Measurements from ENCODE around the gene ASPN. TPM values are rescaled to one million over a fixed set of nuclear protein-coding genes. Genes with fewer than 3 reads are reported as not detected.

The ASPN gene
- total RNA-seq, 1 donor from 2014 or later, result 419 TPM

DNA sequence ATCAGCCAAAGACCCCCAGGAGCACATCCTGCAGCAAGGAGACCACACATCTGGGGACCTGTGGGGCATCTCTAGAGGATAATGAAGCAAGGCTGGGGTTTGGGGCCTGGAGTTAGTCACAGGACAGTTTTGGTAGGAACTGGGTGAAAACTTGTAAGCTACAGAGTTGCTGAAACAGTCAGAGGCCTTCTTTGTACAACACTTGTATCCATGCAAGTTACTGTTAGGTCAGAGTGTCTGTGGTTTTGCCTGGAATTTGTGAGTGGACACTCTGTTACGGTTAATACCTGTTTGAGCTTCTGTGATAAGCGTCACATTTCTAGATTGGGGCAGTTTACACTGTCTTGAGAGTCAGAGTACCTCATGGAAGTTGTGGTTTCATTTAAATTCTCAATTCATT, 22.6 kb upstream of the ASPN start:
- DNase-seq, result no peak

DNA sequence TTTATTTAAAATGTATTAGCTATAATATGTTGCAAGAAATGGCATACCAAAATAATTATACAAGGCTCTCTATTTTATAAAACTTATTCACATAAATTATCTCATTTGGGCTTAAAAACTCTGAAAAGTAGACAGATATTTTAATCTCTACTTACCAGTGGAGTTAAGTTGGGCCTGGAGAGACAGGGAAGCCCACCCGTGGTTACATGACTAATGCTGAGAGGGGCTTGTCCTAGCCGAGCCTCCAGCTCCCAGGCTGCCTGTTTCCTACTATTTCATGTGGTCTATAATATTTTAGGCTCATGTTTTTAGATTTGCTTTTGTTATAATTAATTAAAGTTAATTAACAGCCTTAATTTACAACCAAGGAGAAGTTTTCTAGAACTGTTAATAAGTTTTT, 20.9 kb upstream of the ASPN start:
- DNase-seq, result no peak

- DNase-seq, result peak; percentile 37
Observed at GRCh38 chr9:92501671-92502393, 19.5 kb upstream of the ASPN start.

DNA sequence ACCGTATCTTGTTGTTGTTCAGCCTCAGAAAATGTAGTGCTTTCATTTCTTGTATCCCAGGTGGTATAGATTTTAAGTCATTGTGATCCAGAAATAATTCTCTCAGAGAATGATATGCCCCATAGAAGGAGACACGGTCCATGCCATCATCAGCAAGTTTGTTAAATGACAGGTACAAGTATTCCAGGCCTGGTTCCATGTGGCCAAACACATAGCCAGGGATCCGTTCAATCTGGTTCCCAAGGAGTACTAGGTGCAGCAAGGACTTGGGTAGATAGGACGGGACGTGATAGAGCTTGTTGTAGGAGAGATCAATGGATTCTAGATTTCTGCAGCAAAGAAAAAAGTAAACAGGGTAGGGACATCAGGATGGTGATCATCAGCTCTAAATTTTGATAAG, 18.4 kb upstream of the ASPN start:
- DNase-seq, result no peak

DNA sequence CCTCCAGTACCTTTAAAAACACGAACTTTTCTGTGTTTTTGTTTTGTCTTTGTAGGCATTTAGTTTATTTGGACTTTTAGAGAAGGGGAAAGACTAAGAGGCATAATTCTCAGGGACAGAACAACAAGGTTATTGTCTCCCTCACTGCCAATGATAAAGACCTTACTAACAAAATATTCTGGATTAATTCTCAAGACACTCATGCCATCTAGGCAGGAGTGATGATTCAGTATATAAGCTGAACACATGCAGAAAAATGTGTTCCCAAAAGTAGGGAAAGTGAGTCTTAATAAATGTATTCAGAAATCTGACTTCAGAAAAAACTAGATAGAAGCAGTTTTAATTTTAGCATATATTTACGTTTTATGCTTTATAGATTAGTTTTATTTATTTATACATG, 17.4 kb upstream of the ASPN start:
- DNase-seq, result no peak

DNA sequence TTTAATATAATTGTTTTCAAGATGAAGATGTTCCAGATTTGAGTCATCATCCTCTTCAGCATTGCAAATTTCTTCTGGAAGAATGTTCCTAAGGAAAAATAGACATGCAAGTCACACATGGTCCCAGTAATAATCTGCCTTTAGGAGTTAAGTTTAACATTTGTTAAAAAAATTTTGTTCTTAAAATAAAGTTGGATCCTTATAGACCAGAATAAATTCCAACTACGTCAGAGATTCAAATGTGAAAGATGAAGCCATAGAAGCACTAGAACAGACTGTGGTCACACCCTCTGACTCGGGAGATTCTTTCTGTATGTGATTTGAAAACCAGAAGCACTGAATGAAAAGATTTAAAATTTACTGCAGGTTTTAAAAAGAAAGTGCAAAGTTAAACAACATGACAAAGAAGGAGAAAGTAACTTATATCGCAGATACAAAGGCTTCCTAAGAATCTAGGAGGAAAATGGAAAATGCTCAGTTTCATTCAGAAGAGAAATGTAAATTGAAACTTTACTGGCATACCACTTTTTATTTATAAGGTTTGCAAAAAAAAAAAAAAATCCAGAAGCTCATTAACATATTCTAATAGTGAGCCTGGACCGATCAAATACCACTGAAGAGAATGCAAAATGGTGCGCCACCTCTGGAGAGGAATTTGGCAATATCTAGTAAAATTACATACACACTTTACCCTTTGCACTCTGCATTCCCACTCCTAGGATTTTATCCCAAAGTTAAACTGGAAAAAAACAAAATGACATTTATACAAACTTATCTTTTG, 14.3 kb upstream of the ASPN start:
- peak; percentile 57 for DNase-seq

DNA sequence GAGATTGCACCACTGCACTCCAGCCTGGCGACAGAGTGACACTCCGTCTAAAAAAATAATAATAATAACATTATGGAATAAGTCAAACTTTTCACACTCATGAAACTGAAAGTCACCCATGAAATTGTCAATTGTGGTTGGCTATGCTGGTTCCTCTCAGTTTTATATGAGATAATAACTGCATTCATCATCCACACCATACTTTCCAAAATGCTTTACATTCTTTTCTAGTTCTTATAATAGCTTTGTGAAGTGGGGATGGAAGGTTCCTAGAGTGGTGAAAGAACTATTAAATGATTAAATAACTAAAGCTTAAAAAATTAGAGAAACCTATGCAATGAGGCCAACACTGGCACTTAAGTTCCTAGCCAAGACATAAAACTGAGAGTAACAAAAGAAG, 12.6 kb upstream of the ASPN start:
- DNase-seq, result no peak

- DNase-seq, result no peak
Observed at GRCh38 chr9:92493749-92494387, 11.6 kb upstream of the ASPN start.

DNA sequence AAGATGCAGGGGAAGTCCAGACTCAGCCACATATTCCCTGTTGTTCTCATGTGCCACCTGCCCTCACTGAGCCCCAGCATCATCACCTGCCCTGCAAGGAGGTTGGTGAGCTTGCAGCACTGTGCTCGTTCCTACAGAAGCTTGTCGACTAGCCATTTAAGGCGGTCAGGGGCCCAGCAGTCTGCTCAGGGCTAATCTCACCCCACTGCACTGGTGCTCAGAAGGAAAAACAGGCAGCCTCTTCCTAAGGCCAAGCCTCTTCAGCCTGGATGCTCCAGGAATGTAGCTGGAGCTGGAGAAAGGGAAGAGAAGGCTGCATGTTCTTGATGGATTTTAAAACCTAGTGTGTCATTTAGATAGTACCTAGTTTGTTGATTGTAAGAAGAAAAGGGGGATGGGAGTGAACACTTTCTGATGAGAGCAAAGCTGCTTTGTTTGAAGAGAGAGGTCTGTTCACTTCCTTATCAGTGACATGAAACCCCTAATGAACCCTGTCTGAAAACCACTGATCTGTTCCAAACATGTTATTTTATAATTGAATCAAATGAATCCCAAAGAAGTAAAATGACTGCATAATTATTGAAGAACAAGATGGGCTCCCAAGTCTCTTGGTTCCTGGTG, 10.6 kb upstream of the ASPN start:
- no peak for DNase-seq

- peak; percentile 65 for DNase-seq
Observed at GRCh38 chr9:92488681-92489550, 6.6 kb upstream of the ASPN start.

DNA sequence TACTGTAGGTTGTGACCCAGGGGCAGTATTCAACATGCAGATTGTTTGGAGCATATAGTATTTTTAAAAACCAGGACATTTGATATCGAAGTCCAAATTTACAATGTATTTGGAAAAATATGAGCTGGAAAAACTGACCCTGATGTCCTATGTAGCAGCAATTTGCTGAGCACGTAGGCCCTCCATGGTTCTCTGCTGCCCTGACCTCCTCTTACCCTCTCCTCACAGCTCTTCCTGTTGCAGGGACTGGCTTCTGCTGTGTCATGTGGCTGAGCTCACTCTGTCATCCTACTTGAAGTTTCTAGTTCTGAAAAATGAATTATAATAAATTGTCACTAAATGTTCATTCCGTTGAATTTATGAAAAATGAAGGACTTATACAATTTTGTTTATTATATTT, 4.1 kb upstream of the ASPN start:
- DNase-seq, result no peak

DNA sequence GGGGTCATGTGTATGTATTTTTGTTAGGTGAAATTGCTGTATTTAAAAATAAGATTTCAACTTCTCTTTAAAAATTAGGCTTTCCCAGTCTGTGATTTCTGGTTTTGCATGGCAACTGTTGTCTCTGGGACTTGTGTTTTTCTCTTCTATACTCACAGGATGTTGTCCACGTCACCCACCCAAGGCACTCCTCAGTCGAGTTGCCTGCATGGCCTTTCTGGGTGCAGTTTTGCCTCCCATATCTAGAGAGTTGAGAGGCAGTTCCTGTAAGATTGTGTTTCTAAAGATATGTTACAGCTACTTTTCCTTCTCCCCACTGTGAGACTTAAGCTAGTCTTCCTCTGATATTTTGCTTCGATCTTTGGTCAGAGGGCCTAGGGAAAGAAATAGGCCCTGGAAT, 2.3 kb upstream of the ASPN start:
- no peak for DNase-seq

DNA sequence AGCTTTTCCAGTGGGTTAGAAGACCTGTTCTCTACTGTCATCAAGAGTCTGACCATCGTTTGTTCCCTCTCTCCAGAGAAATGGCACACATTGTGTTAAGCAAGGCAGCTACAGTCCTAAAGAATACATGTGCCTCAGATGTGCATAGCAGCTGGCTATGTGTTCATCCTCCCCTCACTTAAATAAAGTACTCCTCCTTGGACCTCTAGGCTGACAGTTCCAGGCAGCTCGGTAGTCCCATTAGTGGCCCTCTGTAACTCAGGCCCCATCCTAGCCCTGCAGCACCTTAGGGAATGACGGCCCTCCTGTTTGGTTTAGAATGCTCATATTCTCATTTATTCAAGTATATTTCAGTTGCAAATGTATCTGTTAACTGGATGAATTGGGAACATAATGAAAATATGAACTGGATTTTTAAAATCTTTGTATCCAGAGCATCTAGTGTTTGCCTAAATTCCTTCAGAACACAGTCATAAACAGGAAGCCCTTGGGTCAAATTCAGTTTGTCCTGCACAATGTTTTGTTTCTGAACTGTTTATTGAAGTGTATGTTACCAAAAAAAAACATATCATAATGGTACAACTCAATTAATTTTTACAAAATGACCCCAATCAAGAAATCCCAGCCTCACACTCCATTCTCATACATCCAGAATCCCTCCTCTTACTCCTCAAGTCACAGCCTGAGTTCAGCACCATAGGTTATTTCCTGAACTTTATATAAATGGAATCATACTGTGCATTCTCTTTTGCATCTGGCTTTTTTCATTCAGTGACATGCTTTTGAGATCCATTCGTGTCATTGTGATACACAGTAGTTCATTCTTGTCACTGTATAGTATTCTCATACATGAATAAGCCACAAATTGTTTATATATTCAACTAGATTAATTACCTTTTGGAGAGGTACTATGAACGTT, 1.6 kb upstream of the ASPN start:
- DNase-seq, result peak; percentile 59

DNA sequence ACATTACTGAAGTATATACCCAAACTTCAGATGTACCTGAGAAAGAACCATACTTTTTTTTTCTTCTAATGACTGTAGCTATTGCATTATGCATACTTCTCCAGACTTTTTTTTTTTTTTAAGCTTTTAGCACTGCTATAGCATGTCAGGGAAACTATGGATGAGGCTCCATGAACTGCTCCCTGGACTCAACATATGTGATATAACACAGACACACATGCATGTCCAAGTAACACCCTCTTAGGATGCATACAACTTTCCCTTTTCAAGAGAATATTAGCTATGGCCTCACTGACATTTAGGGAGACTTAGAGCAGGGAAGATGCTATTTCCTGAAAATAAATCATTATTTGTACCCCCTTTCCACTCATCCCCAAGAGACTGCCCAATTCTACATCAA, 499 bp upstream of the ASPN start:
- peak; percentile 41 for DNase-seq

- DNase-seq, result peak; percentile 32
Observed at GRCh38 chr9:92480986-92481633, 1.2 kb downstream of the ASPN start.

DNA sequence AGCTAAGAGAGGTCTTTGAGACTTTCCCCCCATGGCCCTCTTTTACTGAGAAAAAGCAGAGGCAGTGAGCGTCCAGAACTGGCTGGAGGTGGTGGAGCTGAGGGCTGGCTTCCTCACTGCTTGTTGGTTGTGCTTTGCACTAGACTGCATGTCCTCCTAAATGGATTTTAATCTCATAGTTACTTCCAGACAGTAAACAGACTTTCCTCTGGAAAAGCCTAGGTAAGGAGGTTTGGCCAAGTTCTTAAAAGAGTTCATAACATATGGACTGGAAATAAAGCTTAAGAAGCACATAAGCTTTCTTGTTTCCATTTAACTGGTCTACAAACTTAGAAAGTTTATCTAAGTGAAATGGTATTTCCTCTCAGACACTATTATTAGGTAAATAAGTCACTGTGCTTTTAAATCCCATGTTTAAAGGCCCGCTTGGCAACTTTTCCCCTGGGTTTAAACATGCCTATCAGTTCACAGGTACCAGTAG, 2.0 kb downstream of the ASPN start:
- DNase-seq, result peak; percentile 73

DNA sequence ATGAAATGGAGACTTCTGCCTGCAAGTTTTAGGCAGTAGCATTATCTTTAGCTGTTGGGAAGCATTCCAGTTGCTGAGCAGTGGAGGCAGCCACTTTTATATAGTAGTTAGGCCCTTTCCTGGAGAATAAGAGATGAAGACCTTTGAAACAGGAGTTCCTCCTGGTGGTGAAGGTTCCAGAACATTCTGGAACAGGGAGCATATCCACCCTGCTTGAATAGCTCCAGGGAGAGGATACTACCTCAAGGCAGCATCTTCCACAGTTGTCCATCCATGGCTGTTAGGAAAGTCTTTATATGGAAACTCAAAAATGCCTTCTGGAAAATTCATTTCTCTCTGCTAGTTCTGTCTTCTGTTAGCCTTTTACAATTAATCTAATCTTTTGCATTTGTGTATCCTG, 3.0 kb downstream of the ASPN start:
- no peak for DNase-seq

DNA sequence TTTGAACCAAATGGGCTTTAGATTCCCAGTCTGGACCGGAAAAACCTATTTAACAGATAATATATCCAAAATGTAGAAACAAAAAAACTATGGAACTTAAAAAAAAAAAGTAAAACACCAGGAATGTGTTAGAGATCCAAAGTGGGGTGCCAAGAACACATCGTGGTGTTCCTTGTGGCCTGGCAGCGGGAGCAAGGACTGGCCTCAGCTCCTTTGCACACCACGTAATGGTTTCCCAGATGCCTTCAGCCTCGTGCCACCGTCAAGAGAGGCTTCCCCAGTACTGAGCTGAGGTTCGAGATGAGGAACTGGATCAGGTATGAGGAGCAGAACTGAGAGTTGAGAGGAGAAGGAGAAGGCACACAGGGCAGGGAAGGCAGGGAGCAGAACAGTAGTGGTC, 3.5 kb downstream of the ASPN start:
- no peak for DNase-seq

- DNase-seq, result no peak
Observed at GRCh38 chr9:92476962-92477361, 5.3 kb downstream of the ASPN start.

DNA sequence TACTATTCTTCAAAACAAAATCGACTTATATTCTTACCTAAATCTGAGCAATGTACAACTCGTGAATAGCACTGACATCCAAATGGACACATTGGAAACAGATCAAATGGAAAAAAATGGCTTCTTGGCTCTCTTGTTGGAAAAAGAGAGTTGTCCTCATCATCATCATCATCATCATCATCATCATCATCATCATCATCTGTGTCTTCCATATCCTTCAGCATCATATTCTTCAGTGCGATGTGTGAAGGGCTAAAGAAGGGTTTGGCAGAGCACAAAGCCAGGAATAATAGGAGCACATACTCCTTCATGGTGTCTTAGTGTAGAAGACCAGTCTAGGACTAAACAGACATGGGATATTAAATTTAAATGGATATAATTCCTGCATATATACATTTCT, 7.7 kb downstream of the ASPN start:
- peak; percentile 14 for DNase-seq

All from tongue (tissue), 2 donors.